Glutamatergic neuron (in vitro differentiated cells): ENCODE measurements around the gene POU3F1. TPM values are rescaled to one million over a fixed set of nuclear protein-coding genes. Genes with fewer than 3 reads are reported as not detected.

Source experiments
- DNase-seq: peaks from one replicate; pipeline ENCODE4 v3.0.0; 2022
- H3K27ac Mint-ChIP-seq: one replicate; pipeline ENCODE4 v1.8.0; 2020; ENCODE audit warnings: mild to moderate bottlenecking, mixed read lengths, inconsistent platforms; ENCODE audit not compliant: unreplicated experiment
- H3K27me3 Mint-ChIP-seq: one replicate; pipeline ENCODE4 v1.8.0; 2020; ENCODE audit warnings: mild to moderate bottlenecking, moderate library complexity, mixed read lengths, inconsistent platforms; ENCODE audit not compliant: unreplicated experiment
- H3K36me3 Mint-ChIP-seq: one replicate; pipeline ENCODE4 v1.8.0; 2020; ENCODE audit warnings: mild to moderate bottlenecking, mixed read lengths, inconsistent platforms; ENCODE audit not compliant: unreplicated experiment
- H3K4me1 Mint-ChIP-seq: one replicate; pipeline ENCODE4 v1.8.0; 2020; ENCODE audit warnings: mild to moderate bottlenecking, low read depth, mixed read lengths, inconsistent platforms; ENCODE audit not compliant: unreplicated experiment
- H3K4me3 Mint-ChIP-seq: one replicate; pipeline ENCODE4 v1.8.0; 2020; ENCODE audit warnings: mild to moderate bottlenecking, mixed read lengths, inconsistent platforms; ENCODE audit not compliant: unreplicated experiment
- H3K9me3 Mint-ChIP-seq: one replicate; pipeline ENCODE4 v1.8.0; 2020; ENCODE audit warnings: mild to moderate bottlenecking, moderate library complexity, mixed read lengths, inconsistent platforms; ENCODE audit not compliant: unreplicated experiment
- CTCF ChIP-seq: fragments of 200-600 bp; sonication (generic); IDR thresholded peaks from one replicate; pipeline ENCODE4 v1.5.0; 2021; ENCODE audit not compliant: partially characterized antibody, unreplicated experiment
- total RNA-seq: library from RNA; stranded (reverse); fragmentation: NEBNext Ultra II Directional; extraction: Animal tissue kit (Norgen Biotek cat#: 25700); gene quantifications from one replicate; pipeline ENCODE4 v1.2.1, GENCODE V29; 2021; ENCODE audit not compliant: unreplicated experiment

The POU3F1 gene
- total RNA-seq, 1 donor from 2014 or later = 9.3 TPM

- peak overlapping the region; percentile 77 for H3K4me3 Mint-ChIP-seq
- peaks cover 25% of the 10 kb centered on the region for H3K27me3 Mint-ChIP-seq
- peaks cover 7% of the 10 kb centered on the region for H3K9me3 Mint-ChIP-seq
- no peaks in the 10 kb centered on the region for H3K36me3 Mint-ChIP-seq
- H3K4me1 Mint-ChIP-seq = peaks cover 15% of the 10 kb centered on the region
- DNase-seq = peak; percentile 70
- no peak for TF ChIP-seq CTCF
- H3K27ac Mint-ChIP-seq = no peak overlapping the region
These were observed 926 bp downstream of the POU3F1 start for GRCh38 chr1:38045401-38046332.

- Mint-ChIP-seq H3K27me3 (peaks cover 29% of the 10 kb centered on the region), H3K9me3 (peaks cover 7% of the 10 kb centered on the region), H3K27ac (peak overlapping the region; percentile 55), H3K4me3 (peak overlapping the region; percentile 92), H3K36me3 (no peaks in the 10 kb centered on the region), H3K4me1 (peaks cover 11% of the 10 kb centered on the region)
- TF ChIP-seq CTCF = no peak
- no peak for DNase-seq
These were observed 2.1 kb downstream of the POU3F1 start for GRCh38 chr1:38044221-38045215.

GRCh38 chr1:38043036-38043747 lies 3.4 kb downstream of the POU3F1 start:
- no peak for DNase-seq
- peak overlapping the region; percentile 72 for H3K4me3 Mint-ChIP-seq
- peaks cover 26% of the 10 kb centered on the region for H3K27me3 Mint-ChIP-seq
- H3K4me1 Mint-ChIP-seq = peaks cover 16% of the 10 kb centered on the region
- H3K9me3 Mint-ChIP-seq = peaks cover 3% of the 10 kb centered on the region
- no peaks in the 10 kb centered on the region for H3K36me3 Mint-ChIP-seq
- no peak for TF ChIP-seq CTCF
- H3K27ac Mint-ChIP-seq = peak overlapping the region; percentile 22

GRCh38 chr1:38041936-38042834 lies 4.4 kb downstream of the POU3F1 start:
- peaks cover 16% of the 10 kb centered on the region for H3K4me1 Mint-ChIP-seq
- no peak for DNase-seq
- H3K9me3 Mint-ChIP-seq = peaks cover 3% of the 10 kb centered on the region
- no peak overlapping the region for H3K27ac Mint-ChIP-seq
- no peaks in the 10 kb centered on the region for H3K36me3 Mint-ChIP-seq
- peaks cover 19% of the 10 kb centered on the region for H3K27me3 Mint-ChIP-seq
- no peak for TF ChIP-seq CTCF
- peak overlapping the region; percentile 72 for H3K4me3 Mint-ChIP-seq
